KMS-11 (cell line): ENCODE results near the gene MT2A.

Experiments
- H2AFZ ChIP-seq: fragments of 200-600 bp; sonication (generic); 2 replicates; pipeline ENCODE4 v1.6.1; 2016; ENCODE audit warnings: antibody characterized with exemption, mixed run types, low read depth
- H3K27ac ChIP-seq: fragments of 200-600 bp; sonication (generic); 2 replicates; pipeline ENCODE4 v1.6.1; 2016; ENCODE audit warnings: mild to moderate bottlenecking, mixed run types
- H3K27me3 ChIP-seq: fragments of 200-600 bp; sonication (generic); 2 replicates; pipeline ENCODE4 v1.6.1; 2017; ENCODE audit warnings: mild to moderate bottlenecking, low read depth, mixed run types, moderate library complexity; ENCODE audit not compliant: insufficient read depth
- H3K36me3 ChIP-seq: fragments of 200-600 bp; sonication (generic); 2 replicates; pipeline ENCODE4 v1.6.1; 2017; ENCODE audit warnings: mild to moderate bottlenecking, mixed run types; ENCODE audit not compliant: insufficient read depth
- H3K4me1 ChIP-seq: fragments of 200-600 bp; sonication (generic); 2 replicates; pipeline ENCODE4 v1.6.1; 2016; ENCODE audit warnings: mild to moderate bottlenecking, low read depth, mixed run types; ENCODE audit not compliant: poor library complexity, severe bottlenecking
- H3K4me2 ChIP-seq: fragments of 200-600 bp; sonication (generic); 2 replicates; pipeline ENCODE4 v1.7.0; 2016; ENCODE audit warnings: mild to moderate bottlenecking, mixed run types
- H3K4me3 ChIP-seq: fragments of 200-600 bp; sonication (generic); IDR thresholded peaks from 2 replicates; pipeline ENCODE4 v1.6.1; 2017; ENCODE audit warnings: low read depth, low read length, mixed read lengths; ENCODE audit not compliant: insufficient read depth
- H3K79me2 ChIP-seq: fragments of 200-600 bp; sonication (generic); 2 replicates; pipeline ENCODE4 v1.6.1; 2016; ENCODE audit warnings: low read depth, mixed run types; ENCODE audit not compliant: insufficient read depth
- H3K9ac ChIP-seq: fragments of 200-600 bp; sonication (generic); 2 replicates; pipeline ENCODE4 v1.6.1; 2016; ENCODE audit warnings: mild to moderate bottlenecking, mixed run types
- H4K20me1 ChIP-seq: fragments of 200-600 bp; sonication (generic); 2 replicates; pipeline ENCODE4 v1.6.1; 2016; ENCODE audit warnings: mild to moderate bottlenecking, mixed run types; ENCODE audit not compliant: insufficient read depth
- CTCF ChIP-seq: fragments of 200-600 bp; sonication (generic); conservative IDR thresholded peaks from 2 replicates; pipeline ENCODE4 v1.6.1; 2017; ENCODE audit warnings: low read depth, mild to moderate bottlenecking, antibody characterized with exemption, low read length, moderate library complexity, mixed read lengths

The MT2A gene

GRCh38 chr16:56639045-56639444 lies 30.7 kb downstream of the MT2A start:
- Histone ChIP-seq H3K4me1 (peaks cover 6% of the 10 kb centered on the region), H2AFZ (no peak overlapping the region), H3K27ac (no peak overlapping the region), H3K9ac (no peak overlapping the region), H3K27me3 (peaks cover 6% of the 10 kb centered on the region; the same call in 1 of the 2 replicates), H3K4me2 (no peak overlapping the region), H3K79me2 (no peaks in the 10 kb centered on the region), H3K36me3 (no peaks in the 10 kb centered on the region), H4K20me1 (no peaks in the 10 kb centered on the region), H3K4me3 (no peak overlapping the region)
- no peak for TF ChIP-seq CTCF

- Histone ChIP-seq H3K4me1 (peaks cover 7% of the 10 kb centered on the region), H3K4me2 (no peak overlapping the region), H3K79me2 (no peaks in the 10 kb centered on the region), H3K36me3 (no peaks in the 10 kb centered on the region), H2AFZ (no peak overlapping the region), H3K4me3 (no peak overlapping the region), H3K27me3 (peaks cover 3% of the 10 kb centered on the region; the same call in 1 of the 2 replicates), H4K20me1 (no peaks in the 10 kb centered on the region), H3K9ac (no peak overlapping the region), H3K27ac (no peak overlapping the region)
- TF ChIP-seq CTCF: no peak
Observed at GRCh38 chr16:56640076-56640475, 31.7 kb downstream of the MT2A start.

GRCh38 chr16:56641166-56641565 lies 32.8 kb downstream of the MT2A start:
- Histone ChIP-seq H3K9ac (no peak overlapping the region), H2AFZ (no peak overlapping the region), H3K4me3 (no peak overlapping the region), H3K36me3 (no peaks in the 10 kb centered on the region), H4K20me1 (no peaks in the 10 kb centered on the region), H3K4me1 (peaks cover 7% of the 10 kb centered on the region), H3K79me2 (no peaks in the 10 kb centered on the region), H3K27me3 (no peaks in the 10 kb centered on the region), H3K27ac (no peak overlapping the region), H3K4me2 (no peak overlapping the region)
- no peak for TF ChIP-seq CTCF

- H3K27ac ChIP-seq: no peak overlapping the region
- H3K79me2 ChIP-seq: no peaks in the 10 kb centered on the region
- no peak overlapping the region for H3K4me3 ChIP-seq
- no peak overlapping the region; the same call in 1 of the 2 replicates for H3K9ac ChIP-seq
- no peaks in the 10 kb centered on the region for H4K20me1 ChIP-seq
- no peak for TF ChIP-seq CTCF
- peak overlapping the region; percentile 57 for H3K4me2 ChIP-seq
- peaks cover 7% of the 10 kb centered on the region for H3K4me1 ChIP-seq
- H3K36me3 ChIP-seq: no peaks in the 10 kb centered on the region
- no peaks in the 10 kb centered on the region for H3K27me3 ChIP-seq
- H2AFZ ChIP-seq: peak overlapping the region; percentile 68
Observed at GRCh38 chr16:56643080-56643778, 34.8 kb downstream of the MT2A start.
